ENCODE results near the gene LTBP2. TPM values are rescaled to one million over a fixed set of nuclear protein-coding genes. Genes with fewer than 3 reads are reported as not detected.

The LTBP2 gene
- total and polyA plus RNA-seq, 2 of the 8 experiments (the other 6 are each of a cell fraction or from before 2014, with no cell fraction given), result 0.48 to 0.89 TPM

GRCh38 chr14:74469548-74470518 is 142.2 kb downstream of the LTBP2 start:
- no peaks in the 10 kb centered on the region for H3K9me3 ChIP-seq (ENCODE audit: insufficient read depth in 2 of 2, low read depth in 1 of 2, low read length in 1 of 2)
- H3K23me2 ChIP-seq (ENCODE audit: low read depth, low read length), result no peaks in the 10 kb centered on the region; the same call in 1 of the 2 replicates
- H3K4me1 ChIP-seq (replicated peaks in 1 of 4; ENCODE audit: control insufficient read depth in 3 of 4, insufficient read depth in 4 of 4, low read length in 3 of 4), result no peaks in the 10 kb centered on the region
- no peak overlapping the region for H4K91ac ChIP-seq (replicated peaks; ENCODE audit: insufficient read length, low read length)
- H3K27ac ChIP-seq (ENCODE audit: low read depth, low read length), result no peak overlapping the region
- DNase-seq (ENCODE audit: low read depth in 1 of 2, low spot score in 2 of 2) (peak in 1 of 2 experiments; percentile 11), FAIRE-seq (no peak)
- H2BK120ac ChIP-seq (replicated peaks; ENCODE audit: low read depth, low read length), result no peak overlapping the region
- no peak overlapping the region for H3K56ac ChIP-seq (replicated peaks; ENCODE audit: insufficient read length, low read depth, low read length)
- 94% methylated on average over 7 of the region's 7 CpGs; no CpG with 5 or more reads in 1 of the 2 experiments for WGBS, 2 experiments (ENCODE audit: extremely low coverage in 1 of 2, insufficient coverage in 1 of 2, insufficient read length in 1 of 2, insufficient replicate concordance in 2 of 2, low coverage in 1 of 2, low lambda C conversion rate in 2 of 2, missing lambda C conversion rate in 1 of 2)
- ChIA-PET POLR2A (ENCODE audit: partially characterized antibody) (interaction anchor here (1.2 to 1.7 kb wide), 2 partner anchors 8 to 108 kb away, joined by 4 to 6 read pairs; no protein-coding TSS in a partner anchor), CTCF (ENCODE audit: partially characterized antibody) (interaction anchor here (0.5 to 18.2 kb wide), 9 partner anchors 8 to 179 kb away, joined by 3 to 181 read pairs (median 5); no protein-coding TSS in a partner anchor)
- no peaks in the 10 kb centered on the region for H4K20me1 ChIP-seq (replicated peaks in 1 of 2; ENCODE audit: control insufficient read depth in 1 of 2, insufficient read depth in 2 of 2, low read length in 2 of 2)
- H2BK5ac ChIP-seq (ENCODE audit: low read depth, low read length), result no peak overlapping the region
- TF ChIP-seq RBBP5 (IDR thresholded peaks at IDR 0.05; ENCODE audit: borderline replicate concordance, low read depth, low read length) (no peak), CBX8 (IDR thresholded peaks at IDR 0.05; ENCODE audit: borderline replicate concordance, low read depth, low read length) (no peak)
- H2AFZ ChIP-seq (ENCODE audit: low read length), result no peak overlapping the region
- H3K4me3 ChIP-seq (ENCODE audit: extremely low read depth in 1 of 4, insufficient read depth in 2 of 4, low read depth in 3 of 4, low read length in 4 of 4), result no peak overlapping the region
- H2BK15ac ChIP-seq (ENCODE audit: low read length), result no peak overlapping the region
- H3K27me3 ChIP-seq (replicated peaks in 1 of 4; ENCODE audit: control insufficient read depth in 3 of 4, extremely low read depth in 1 of 4, insufficient read depth in 3 of 4, low read length in 3 of 4), result no peaks in the 10 kb centered on the region
- no peak overlapping the region for H4K8ac ChIP-seq (ENCODE audit: extremely low read depth, insufficient read depth, low read length)
- H3K4ac ChIP-seq (replicated peaks; ENCODE audit: insufficient read length, low read depth, low read length), result no peak overlapping the region
- H2BK12ac ChIP-seq (ENCODE audit: low read depth, low read length), result no peak overlapping the region
- H3K79me2 ChIP-seq (ENCODE audit: control insufficient read depth in 1 of 2, insufficient read depth in 2 of 2, low read length in 2 of 2), result no peaks in the 10 kb centered on the region
- H3K23ac ChIP-seq (ENCODE audit: insufficient read length), result no peak overlapping the region
- H3K36me3 ChIP-seq (ENCODE audit: control insufficient read depth in 2 of 4, insufficient read depth in 4 of 4, low read length in 3 of 4), result peaks cover 0 to 21% (median 3%) of the 10 kb centered on the region in 4 experiments; a peak in 3 of 8 replicates
- no peak overlapping the region for H3K4me2 ChIP-seq (ENCODE audit: insufficient read depth in 1 of 2, low read depth in 2 of 2, low read length in 2 of 2)
- H3K9ac ChIP-seq (replicated peaks in 1 of 4; ENCODE audit: extremely low read depth in 1 of 4, low read depth in 3 of 4, low read length in 3 of 4), result no peak overlapping the region; a peak in 1 of 7 replicates
- no peak overlapping the region for H3K14ac ChIP-seq (ENCODE audit: insufficient read length)
- H3K18ac ChIP-seq (ENCODE audit: extremely low read depth, low read length), result no peak overlapping the region
- H4K5ac ChIP-seq (ENCODE audit: insufficient read length, low read depth, low read length), result no peak overlapping the region
- no peak overlapping the region for H2AK5ac ChIP-seq (ENCODE audit: low read depth, low read length)
- no peak overlapping the region for H2BK20ac ChIP-seq (ENCODE audit: low read length)
- H3K79me1 ChIP-seq (ENCODE audit: low read depth, low read length), result no peaks in the 10 kb centered on the region

Measured in H1 (cell line).